Measurements from ENCODE around the gene LMBR1. TPM values are rescaled to one million over a fixed set of nuclear protein-coding genes. Genes with fewer than 3 reads are reported as not detected.

LMBR1 gene
- total RNA-seq, 1 experiment from 2014 or later: 105 TPM

GRCh38 chr7:156842740-156843140, 50.2 kb downstream of the LMBR1 start:
- BruUV-seq (replicated peaks): no TSS peak
- Mint-ChIP-seq H3K36me3 (ENCODE audit: insufficient read depth, unreplicated experiment) (peaks cover 3% of the 10 kb centered on the region), H3K27me3 (ENCODE audit: insufficient read depth, unreplicated experiment) (no peaks in the 10 kb centered on the region), H3K4me3 (ENCODE audit: unreplicated experiment) (no peak overlapping the region), H3K27ac (ENCODE audit: low read depth, unreplicated experiment) (no peak overlapping the region), H3K9me3 (ENCODE audit: unreplicated experiment) (no peaks in the 10 kb centered on the region), H3K4me1 (ENCODE audit: insufficient read depth, unreplicated experiment) (peaks cover 11% of the 10 kb centered on the region)
- intact Hi-C loops (cut with micrococcal nuclease): no loop called here
- no peak for DNase-seq (ENCODE audit: unreplicated experiment)
- TF ChIP-seq CTCF (IDR thresholded peaks at IDR 0.05; ENCODE audit: unreplicated experiment): no peak
- ChIA-PET POLR2A (interaction anchor here (0.7 to 1.1 kb wide), 4 partner anchors 9 to 51 kb away, joined by 3 to 4 read pairs (median 3); partner anchors contain the start of gene LMBR1), CTCF (interaction anchor here (0.8 to 1.6 kb wide), 5 partner anchors 11 to 107 kb away, joined by 3 to 5 read pairs (median 4); partner anchors contain the start of genes LMBR1 and NOM1)

- intact Hi-C loops (cut with micrococcal nuclease): no loop called here
- Mint-ChIP-seq H3K9me3 (ENCODE audit: unreplicated experiment) (no peaks in the 10 kb centered on the region), H3K4me1 (ENCODE audit: insufficient read depth, unreplicated experiment) (peaks cover 11% of the 10 kb centered on the region), H3K27me3 (ENCODE audit: insufficient read depth, unreplicated experiment) (no peaks in the 10 kb centered on the region), H3K36me3 (ENCODE audit: insufficient read depth, unreplicated experiment) (no peaks in the 10 kb centered on the region), H3K4me3 (ENCODE audit: unreplicated experiment) (no peak overlapping the region), H3K27ac (ENCODE audit: low read depth, unreplicated experiment) (no peak overlapping the region)
- CTCF ChIA-PET: interaction anchor here (0.8 to 1.6 kb wide), 5 partner anchors 10 to 107 kb away, joined by 3 to 5 read pairs (median 4); partner anchors contain the start of genes LMBR1 and NOM1
- no TSS peak for BruUV-seq (replicated peaks)
- no peak for TF ChIP-seq CTCF (IDR thresholded peaks at IDR 0.05; ENCODE audit: unreplicated experiment)
- POLR2A ChIA-PET: interaction anchor here (0.9 to 1.1 kb wide), 3 partner anchors 10 to 51 kb away, joined by 3 to 4 read pairs (median 3); partner anchors contain the start of gene LMBR1
- no peak for DNase-seq (ENCODE audit: unreplicated experiment)
Measured at GRCh38 chr7:156842317-156842716, 50.7 kb downstream of the LMBR1 start.

- Mint-ChIP-seq H3K4me3 (ENCODE audit: unreplicated experiment) (no peak overlapping the region), H3K36me3 (ENCODE audit: insufficient read depth, unreplicated experiment) (no peaks in the 10 kb centered on the region), H3K9me3 (ENCODE audit: unreplicated experiment) (no peaks in the 10 kb centered on the region), H3K27ac (ENCODE audit: low read depth, unreplicated experiment) (no peak overlapping the region), H3K27me3 (ENCODE audit: insufficient read depth, unreplicated experiment) (no peaks in the 10 kb centered on the region), H3K4me1 (ENCODE audit: insufficient read depth, unreplicated experiment) (peaks cover 11% of the 10 kb centered on the region)
- TF ChIP-seq CTCF (IDR thresholded peaks at IDR 0.05; ENCODE audit: unreplicated experiment): no peak
- intact Hi-C loops (cut with micrococcal nuclease): no loop called here
- no peak for DNase-seq (ENCODE audit: unreplicated experiment)
- no TSS peak for BruUV-seq (replicated peaks)
- CTCF ChIA-PET: no interaction called here
- POLR2A ChIA-PET: no interaction called here
Measured at GRCh38 chr7:156841497-156841896, 51.5 kb downstream of the LMBR1 start.

GRCh38 chr7:156840134-156840533, 52.8 kb downstream of the LMBR1 start:
- Mint-ChIP-seq H3K27me3 (ENCODE audit: insufficient read depth, unreplicated experiment) (no peaks in the 10 kb centered on the region), H3K4me1 (ENCODE audit: insufficient read depth, unreplicated experiment) (peaks cover 11% of the 10 kb centered on the region), H3K4me3 (ENCODE audit: unreplicated experiment) (no peak overlapping the region), H3K9me3 (ENCODE audit: unreplicated experiment) (no peaks in the 10 kb centered on the region), H3K27ac (ENCODE audit: low read depth, unreplicated experiment) (no peak overlapping the region), H3K36me3 (ENCODE audit: insufficient read depth, unreplicated experiment) (peaks cover 3% of the 10 kb centered on the region)
- intact Hi-C loops (cut with micrococcal nuclease): no loop called here
- BruUV-seq (replicated peaks): no TSS peak
- TF ChIP-seq CTCF (IDR thresholded peaks at IDR 0.05; ENCODE audit: unreplicated experiment): no peak
- CTCF ChIA-PET: interaction anchor here (1.2 kb wide), 1 partner anchor 54 kb away, joined by 3 read pairs; no protein-coding TSS in a partner anchor
- POLR2A ChIA-PET: no interaction called here
- no peak for DNase-seq (ENCODE audit: unreplicated experiment)
